ENCODE measurements around the gene ITGA11.

GRCh38 chr15:68384451-68385239 lies 47.3 kb downstream of the ITGA11 start:
- no peak for TF ChIP-seq EP300 (IDR thresholded peaks at IDR 0.05)
- TF ChIP-seq POLR2A (IDR thresholded peaks at IDR 0.05) = no peak

Measured in ovary (tissue), 1 donor.